ENCODE results near the gene MTIF2. TPM values are rescaled to one million over a fixed set of nuclear protein-coding genes. Genes with fewer than 3 reads are reported as not detected.

MTIF2 gene
- total and polyA plus RNA-seq, 7 donors = 15.0 to 37.5 (median 27.1) TPM

GRCh38 chr2:55302241-55302640, 33.2 kb upstream of the MTIF2 start:
- TF ChIP-seq POLR2AphosphoS5 (IDR thresholded peaks at IDR 0.05) = no peak
- TF ChIP-seq, protein P1, sequence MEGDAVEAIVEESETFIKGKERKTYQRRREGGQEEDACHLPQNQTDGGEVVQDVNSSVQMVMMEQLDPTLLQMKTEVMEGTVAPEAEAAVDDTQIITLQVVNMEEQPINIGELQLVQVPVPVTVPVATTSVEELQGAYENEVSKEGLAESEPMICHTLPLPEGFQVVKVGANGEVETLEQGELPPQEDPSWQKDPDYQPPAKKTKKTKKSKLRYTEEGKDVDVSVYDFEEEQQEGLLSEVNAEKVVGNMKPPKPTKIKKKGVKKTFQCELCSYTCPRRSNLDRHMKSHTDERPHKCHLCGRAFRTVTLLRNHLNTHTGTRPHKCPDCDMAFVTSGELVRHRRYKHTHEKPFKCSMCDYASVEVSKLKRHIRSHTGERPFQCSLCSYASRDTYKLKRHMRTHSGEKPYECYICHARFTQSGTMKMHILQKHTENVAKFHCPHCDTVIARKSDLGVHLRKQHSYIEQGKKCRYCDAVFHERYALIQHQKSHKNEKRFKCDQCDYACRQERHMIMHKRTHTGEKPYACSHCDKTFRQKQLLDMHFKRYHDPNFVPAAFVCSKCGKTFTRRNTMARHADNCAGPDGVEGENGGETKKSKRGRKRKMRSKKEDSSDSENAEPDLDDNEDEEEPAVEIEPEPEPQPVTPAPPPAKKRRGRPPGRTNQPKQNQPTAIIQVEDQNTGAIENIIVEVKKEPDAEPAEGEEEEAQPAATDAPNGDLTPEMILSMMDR (IDR thresholded peaks at IDR 0.05) = no peak
- no peak for TF ChIP-seq EP300 (IDR thresholded peaks at IDR 0.05)
- no peak for TF ChIP-seq POLR2A (IDR thresholded peaks at IDR 0.05)
- 80 to 88% methylated on average over 3 of the region's 3 CpGs for WGBS, 2 donors
- no peak for DNase-seq

GRCh38 chr2:55301277-55301676, 32.2 kb upstream of the MTIF2 start:
- intact Hi-C loops (cut with DNase I) = no loop called here
- 95 to 100% methylated on average over 1 of the region's 1 CpG for WGBS, 2 donors
- Histone ChIP-seq H3K4me1 (no peaks in the 10 kb centered on the region), H3K27me3 (no peaks in the 10 kb centered on the region), H3K4me3 (no peak overlapping the region), H3K36me3 (peaks cover 0 to 34% (median 1%) of the 10 kb centered on the region in 4 donors), H3K9me3 (no peaks in the 10 kb centered on the region), H3K27ac (no peak overlapping the region)
- TF ChIP-seq EP300 (IDR thresholded peaks at IDR 0.05) (no peak), POLR2A (IDR thresholded peaks at IDR 0.05) (no peak), POLR2AphosphoS5 (IDR thresholded peaks at IDR 0.05) (no peak)
- TF ChIP-seq, protein P1 (IDR thresholded peaks at IDR 0.05) = no peak
- no peak for DNase-seq

More at GRCh38 chr2:55302241-55302640, 33.2 kb upstream of the MTIF2 start:
- H3K4me1 ChIP-seq = no peaks in the 10 kb centered on the region
- H3K4me3 ChIP-seq = no peak overlapping the region
- peaks cover 0 to 33% (median 1%) of the 10 kb centered on the region in 4 donors for H3K36me3 ChIP-seq
- H3K27ac ChIP-seq = no peak overlapping the region
- intact Hi-C loops (cut with DNase I) = no loop called here
- H3K27me3 ChIP-seq = no peaks in the 10 kb centered on the region
- H3K9me3 ChIP-seq = no peaks in the 10 kb centered on the region

DNA sequence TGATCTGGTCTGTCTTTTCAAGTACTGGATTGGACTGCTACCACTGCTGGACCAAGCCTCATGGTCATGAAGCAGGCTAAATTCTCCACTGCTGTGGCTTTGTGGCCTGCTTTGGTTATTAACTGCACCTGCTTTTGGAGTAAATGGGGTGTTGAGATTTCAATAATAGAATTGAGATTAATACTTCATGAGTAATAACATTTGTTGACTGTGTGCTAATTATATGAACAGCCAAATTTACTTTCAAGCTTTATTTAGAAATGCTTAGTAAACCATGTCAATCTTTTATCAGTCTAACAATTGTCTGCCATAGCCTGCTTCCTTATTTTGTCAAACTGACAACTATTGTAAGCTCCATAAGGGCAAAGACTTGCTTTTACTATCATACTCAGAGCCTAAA, 27.4 kb upstream of the MTIF2 start:
- H3K9me3 ChIP-seq = no peaks in the 10 kb centered on the region
- intact Hi-C loops (cut with DNase I) = no loop called here
- no peak for DNase-seq
- H3K27me3 ChIP-seq = no peaks in the 10 kb centered on the region
- H3K36me3 ChIP-seq = peaks cover 0 to 40% (median 1%) of the 10 kb centered on the region in 4 donors
- H3K4me3 ChIP-seq = no peak overlapping the region
- no peak for TF ChIP-seq POLR2A (IDR thresholded peaks at IDR 0.05)
- no peak for TF ChIP-seq POLR2AphosphoS5 (IDR thresholded peaks at IDR 0.05)
- TF ChIP-seq, protein P1 (IDR thresholded peaks at IDR 0.05) = no peak
- no peak for TF ChIP-seq EP300 (IDR thresholded peaks at IDR 0.05)
- H3K4me1 ChIP-seq = no peaks in the 10 kb centered on the region
- no peak overlapping the region for H3K27ac ChIP-seq

DNA sequence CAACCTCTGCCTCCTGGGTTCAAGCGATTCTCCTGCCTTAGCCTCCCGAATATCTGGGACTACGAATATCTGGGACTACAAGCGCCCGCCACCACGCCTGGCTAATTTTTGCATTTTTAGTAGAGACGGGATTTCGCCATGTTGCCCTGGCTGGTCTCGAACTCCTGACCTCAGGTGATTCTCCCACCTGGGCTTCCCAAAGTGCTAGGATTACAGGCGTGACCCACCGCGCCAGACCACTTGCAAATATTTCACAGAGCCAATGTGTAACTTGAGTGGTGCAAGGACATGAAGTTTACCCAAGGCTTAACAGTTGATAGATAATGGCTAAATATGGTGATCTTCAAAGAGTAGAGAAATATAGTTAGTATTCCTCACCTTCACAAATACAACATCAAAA, 14.1 kb upstream of the MTIF2 start:
- TF ChIP-seq POLR2A (IDR thresholded peaks at IDR 0.05) (no peak), POLR2AphosphoS5 (IDR thresholded peaks at IDR 0.05) (no peak), EP300 (IDR thresholded peaks at IDR 0.05) (no peak)
- TF ChIP-seq, protein P1 (IDR thresholded peaks at IDR 0.05) = no peak
- Histone ChIP-seq H3K4me3 (peak overlapping the region in 2 of 4 donors; percentile 69 to 85), H3K27me3 (no peaks in the 10 kb centered on the region), H3K9me3 (no peaks in the 10 kb centered on the region), H3K4me1 (peaks cover 0 to 15% (median 10%) of the 10 kb centered on the region in 4 donors), H3K36me3 (no peaks in the 10 kb centered on the region), H3K27ac (peak overlapping the region; percentile 85 to 96 (median 91))
- 96 to 97% methylated on average over 12 of the region's 12 CpGs for WGBS, 2 donors
- intact Hi-C loops (cut with DNase I) = loop anchor here (2.0 kb wide), 1 partner anchor 136 kb away; the partner anchor contains the start of gene CCDC88A
- DNase-seq = no peak

All from sigmoid colon (tissue), 7 donors.